Sigmoid colon (tissue), 4 donors: ENCODE measurements around the gene WWTR1.

Experiments used
- CTCF ChIP-seq, 4 experiments: fragments of 450-650 bp in 3 of 4; fragments of 200-600 bp in 1 of 4; IDR thresholded peaks; one replicate each; pipeline ENCODE4 v1.5.1; 2016 to 2019; ENCODE audit warnings: antibody characterized with exemption in 4 of 4, mild to moderate bottlenecking in 3 of 4, moderate library complexity in 2 of 4
- EP300 ChIP-seq, 4 donors: sonication (generic); formaldehyde crosslinking; IDR thresholded peaks; one replicate each; pipeline ENCODE4 v1.6.1; 2017; ENCODE audit warnings: antibody characterized with exemption in 4 of 4
- POLR2A ChIP-seq, 2 donors: fragments of 450-650 bp; IDR thresholded peaks; one replicate each; pipeline ENCODE4 v1.6.1; 2016; ENCODE audit warnings: antibody characterized with exemption in 2 of 2, mild to moderate bottlenecking in 2 of 2, moderate library complexity in 2 of 2

GRCh38 chr3:149487598-149488197, 170.1 kb downstream of the WWTR1 start:
- TF ChIP-seq CTCF (IDR thresholded peaks at IDR 0.05), result peak in 1 of 4 experiments; percentile 12
- no peak for TF ChIP-seq POLR2A (IDR thresholded peaks at IDR 0.05)
- no peak for TF ChIP-seq EP300 (IDR thresholded peaks at IDR 0.05)
